Thyroid gland (tissue), 4 donors: Measurements from ENCODE around the gene SLC15A5. TPM values are rescaled to one million over a fixed set of nuclear protein-coding genes. Genes with fewer than 3 reads are reported as not detected.

Source experiments
- DNase-seq, 2 donors: peaks; one replicate each; pipeline ENCODE4 v3.0.0-alpha.2; 2019
- H3K27ac ChIP-seq, 3 donors: fragments of 200-600 bp; sonication (generic); 1 replicate in 2 of 3; 2 replicates in 1 of 3; pipeline ENCODE4 v1.5.1; 2016 to 2019; ENCODE audit warnings: mild to moderate bottlenecking in 1 of 3, moderate library complexity in 1 of 3
- H3K27me3 ChIP-seq: fragments of 200-600 bp; sonication (generic); one replicate; pipeline ENCODE4 v1.5.1; 2019
- H3K36me3 ChIP-seq, 2 donors: fragments of 200-600 bp; sonication (generic); one replicate each; pipeline ENCODE4 v1.5.1; 2016 to 2019
- H3K4me1 ChIP-seq, 2 donors: fragments of 200-600 bp; sonication (generic); one replicate each; pipeline ENCODE4 v1.5.1; 2017 to 2019
- H3K4me3 ChIP-seq, 3 donors: fragments of 200-600 bp; sonication (generic); replicated peaks in 1 of 3; 1 replicate in 2 of 3; 2 replicates in 1 of 3; pipeline ENCODE4 v1.5.1; 2016; ENCODE audit warnings: mild to moderate bottlenecking in 1 of 3
- H3K9me3 ChIP-seq: fragments of 200-600 bp; sonication (generic); one replicate; pipeline ENCODE4 v1.5.1; 2017
- POLR2A ChIP-seq, 2 donors: fragments of 450-650 bp; IDR thresholded peaks; one replicate each; pipeline ENCODE4 v1.6.1; 2017; ENCODE audit warnings: antibody characterized with exemption in 2 of 2, mild to moderate bottlenecking in 2 of 2, moderate library complexity in 1 of 2
- WGBS, 2 donors: methylation state at CpG; one replicate each; pipeline ENCODE4 v1.1.5; 2017; 5-methylcytosine and 5-hydroxymethylcytosine counted together
- intact Hi-C: fragments of 100-400 bp; cut with DNase I; formaldehyde crosslinking; loops from one replicate; pipeline ENCODE4 v1.15.1; 2023
- total RNA-seq, 4 donors: library from RNA; depleted of rRNA; stranded (reverse); fragments of >200 nt; gene quantifications; one replicate each; pipeline ENCODE4 v1.2.3, GENCODE V29; 2016
- TF ChIP-seq, protein P1 (sequence below), 6 experiments: fragments of 200-600 bp in 3 of 6; fragments of 450-650 bp in 3 of 6; sonication (generic) in 3 of 6; IDR thresholded peaks; one replicate each; pipeline ENCODE4 v1.5.1; 2016 to 2019; ENCODE audit warnings: antibody characterized with exemption in 6 of 6, mild to moderate bottlenecking in 2 of 6, inconsistent platforms in 1 of 6, moderate library complexity in 1 of 6

Gene SLC15A5
- total RNA-seq, 4 donors from 2014 or later = not detected

DNA sequence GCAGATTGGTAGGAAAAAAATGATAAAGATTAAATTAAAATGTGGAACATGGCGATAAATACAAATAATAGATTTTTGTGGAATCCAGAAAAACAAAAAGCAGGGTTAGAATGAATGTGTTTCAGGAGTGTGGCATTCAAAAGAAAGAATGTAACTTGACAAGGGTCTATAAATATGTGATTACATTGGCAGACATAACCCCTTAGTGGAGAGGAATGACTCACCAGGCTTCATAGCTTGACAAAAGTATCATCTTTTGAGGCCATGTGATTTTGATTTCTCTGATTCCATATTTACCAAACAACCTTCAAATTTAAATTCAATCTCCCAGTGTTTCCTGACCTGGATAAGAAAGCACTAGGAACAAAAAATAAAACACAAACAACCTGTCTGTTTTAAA lies 45.5 kb upstream of the SLC15A5 start:
- no peaks in the 10 kb centered on the region for H3K27me3 ChIP-seq
- no peaks in the 10 kb centered on the region for H3K4me1 ChIP-seq
- H3K27ac ChIP-seq = no peak overlapping the region
- TF ChIP-seq, protein P1, sequence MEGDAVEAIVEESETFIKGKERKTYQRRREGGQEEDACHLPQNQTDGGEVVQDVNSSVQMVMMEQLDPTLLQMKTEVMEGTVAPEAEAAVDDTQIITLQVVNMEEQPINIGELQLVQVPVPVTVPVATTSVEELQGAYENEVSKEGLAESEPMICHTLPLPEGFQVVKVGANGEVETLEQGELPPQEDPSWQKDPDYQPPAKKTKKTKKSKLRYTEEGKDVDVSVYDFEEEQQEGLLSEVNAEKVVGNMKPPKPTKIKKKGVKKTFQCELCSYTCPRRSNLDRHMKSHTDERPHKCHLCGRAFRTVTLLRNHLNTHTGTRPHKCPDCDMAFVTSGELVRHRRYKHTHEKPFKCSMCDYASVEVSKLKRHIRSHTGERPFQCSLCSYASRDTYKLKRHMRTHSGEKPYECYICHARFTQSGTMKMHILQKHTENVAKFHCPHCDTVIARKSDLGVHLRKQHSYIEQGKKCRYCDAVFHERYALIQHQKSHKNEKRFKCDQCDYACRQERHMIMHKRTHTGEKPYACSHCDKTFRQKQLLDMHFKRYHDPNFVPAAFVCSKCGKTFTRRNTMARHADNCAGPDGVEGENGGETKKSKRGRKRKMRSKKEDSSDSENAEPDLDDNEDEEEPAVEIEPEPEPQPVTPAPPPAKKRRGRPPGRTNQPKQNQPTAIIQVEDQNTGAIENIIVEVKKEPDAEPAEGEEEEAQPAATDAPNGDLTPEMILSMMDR (IDR thresholded peaks at IDR 0.05) = no peak
- TF ChIP-seq POLR2A (IDR thresholded peaks at IDR 0.05) = no peak
- intact Hi-C loops = no loop called here
- DNase-seq = no peak
- H3K9me3 ChIP-seq = no peaks in the 10 kb centered on the region
- WGBS, 2 donors = 92 to 100% methylated on average over 1 of the region's 1 CpG
- no peaks in the 10 kb centered on the region for H3K36me3 ChIP-seq
- no peak overlapping the region for H3K4me3 ChIP-seq

DNA sequence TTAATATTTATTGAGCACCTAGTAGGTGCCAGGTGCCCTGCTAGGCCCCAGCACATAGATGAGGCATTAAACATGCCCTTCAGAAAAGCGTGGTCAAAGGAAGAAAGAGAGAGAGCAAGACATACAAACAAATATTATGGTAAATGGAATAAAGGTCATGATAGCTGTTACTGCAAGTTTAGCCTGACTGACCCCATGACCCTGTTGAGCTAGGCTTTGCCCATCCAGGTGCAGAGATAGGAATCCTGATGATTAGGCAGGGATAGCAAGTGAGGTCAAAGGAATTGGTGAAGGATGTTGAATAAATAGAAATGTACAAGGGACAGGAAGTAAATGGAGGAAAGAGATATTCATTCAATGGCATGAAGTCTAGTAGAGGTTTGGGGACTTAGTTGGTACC lies 33.4 kb upstream of the SLC15A5 start:
- WGBS, 2 donors = 74 to 78% methylated on average over 1 of the region's 1 CpG
- H3K4me1 ChIP-seq = no peaks in the 10 kb centered on the region
- H3K9me3 ChIP-seq = no peaks in the 10 kb centered on the region
- DNase-seq = no peak
- intact Hi-C loops = no loop called here
- H3K27ac ChIP-seq = no peak overlapping the region
- no peak for TF ChIP-seq POLR2A (IDR thresholded peaks at IDR 0.05)
- TF ChIP-seq, protein P1 (IDR thresholded peaks at IDR 0.05) = no peak
- H3K4me3 ChIP-seq = no peak overlapping the region
- no peaks in the 10 kb centered on the region for H3K36me3 ChIP-seq
- H3K27me3 ChIP-seq = no peaks in the 10 kb centered on the region

DNA sequence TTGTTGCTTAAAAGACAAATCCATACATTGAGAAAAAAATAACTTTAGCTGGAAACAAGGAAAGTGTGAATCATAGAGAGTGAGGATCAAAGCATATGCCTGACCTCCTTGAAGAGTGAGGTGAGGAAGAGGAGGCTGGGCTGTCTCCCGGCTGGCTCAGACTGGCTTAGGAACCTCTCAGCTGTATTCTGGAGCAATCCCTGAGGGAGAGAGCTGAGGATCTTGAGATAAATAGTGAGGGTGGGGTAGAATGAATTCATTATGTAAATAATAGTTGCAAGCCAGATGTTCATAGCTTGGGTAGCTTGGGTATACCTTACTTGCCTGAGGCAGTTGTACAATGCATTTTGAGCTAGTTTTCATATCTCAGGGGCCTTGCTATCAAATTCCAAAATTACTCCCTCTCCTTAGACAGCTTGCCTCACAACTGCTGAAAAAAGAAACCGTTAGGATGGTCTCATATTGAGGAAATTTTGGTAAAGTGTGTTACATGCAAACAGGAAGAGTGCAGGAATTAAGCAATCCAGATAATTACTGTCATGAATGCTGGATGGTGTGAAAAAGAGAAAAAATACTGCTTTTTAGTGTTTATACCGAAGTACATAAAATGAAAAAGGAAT lies 30.5 kb upstream of the SLC15A5 start:
- Histone ChIP-seq H3K4me1 (no peaks in the 10 kb centered on the region), H3K36me3 (no peaks in the 10 kb centered on the region), H3K27me3 (no peaks in the 10 kb centered on the region), H3K9me3 (no peaks in the 10 kb centered on the region), H3K4me3 (no peak overlapping the region), H3K27ac (no peak overlapping the region)
- no peak for TF ChIP-seq POLR2A (IDR thresholded peaks at IDR 0.05)
- TF ChIP-seq, protein P1 (IDR thresholded peaks at IDR 0.05) = no peak
- WGBS, 2 donors = 73% methylated on average over 3 of the region's 3 CpGs
- intact Hi-C loops = no loop called here
- DNase-seq = no peak

DNA sequence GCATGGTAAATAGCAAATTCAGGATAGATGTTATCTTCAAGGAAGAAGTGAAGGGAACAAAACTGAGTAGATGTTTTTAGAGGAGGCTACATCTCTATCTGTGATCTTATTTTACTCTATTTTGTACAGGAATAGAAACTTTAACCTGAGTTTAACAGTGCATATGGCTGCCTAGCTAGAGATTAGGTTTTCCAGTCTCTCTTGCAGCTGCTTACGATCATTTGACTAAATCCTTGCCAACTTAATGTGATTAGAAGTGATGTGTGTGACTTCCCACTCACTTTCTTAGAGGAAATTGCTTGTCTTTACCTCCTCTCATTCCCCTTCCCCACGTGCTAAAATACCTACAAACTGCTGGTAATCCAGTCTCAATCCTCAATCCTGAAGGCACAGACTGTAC lies 26.5 kb upstream of the SLC15A5 start:
- Histone ChIP-seq H3K4me3 (no peak overlapping the region), H3K36me3 (no peaks in the 10 kb centered on the region), H3K9me3 (no peaks in the 10 kb centered on the region), H3K27me3 (no peaks in the 10 kb centered on the region), H3K27ac (no peak overlapping the region), H3K4me1 (no peaks in the 10 kb centered on the region)
- no peak for DNase-seq
- intact Hi-C loops = no loop called here
- WGBS, 2 donors = 46 to 48% methylated on average over 2 of the region's 2 CpGs
- TF ChIP-seq, protein P1 (IDR thresholded peaks at IDR 0.05) = no peak
- no peak for TF ChIP-seq POLR2A (IDR thresholded peaks at IDR 0.05)

DNA sequence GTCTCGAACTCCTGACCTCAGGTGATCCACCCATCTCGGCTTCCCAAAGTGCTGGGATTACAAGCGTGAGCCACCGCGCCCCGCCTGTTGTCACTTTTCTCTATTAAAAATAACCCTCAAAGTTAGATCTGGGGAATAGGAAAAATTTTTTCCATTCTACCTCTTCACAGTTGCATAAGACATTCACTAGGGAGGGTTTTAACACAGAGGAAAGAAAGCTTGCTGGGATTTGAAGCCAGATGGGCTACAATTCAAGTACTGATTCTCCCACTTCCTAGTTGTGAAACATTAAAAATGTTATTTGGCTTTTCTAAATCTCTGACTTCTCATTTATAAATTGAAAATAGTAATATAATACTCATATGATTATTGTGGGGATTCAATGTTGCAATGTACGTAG lies 23.3 kb upstream of the SLC15A5 start:
- Histone ChIP-seq H3K9me3 (no peaks in the 10 kb centered on the region), H3K27ac (no peak overlapping the region), H3K4me3 (no peak overlapping the region), H3K36me3 (no peaks in the 10 kb centered on the region), H3K4me1 (no peaks in the 10 kb centered on the region), H3K27me3 (no peaks in the 10 kb centered on the region)
- intact Hi-C loops = no loop called here
- DNase-seq = no peak
- 80 to 86% methylated on average over 7 of the region's 7 CpGs for WGBS, 2 donors
- no peak for TF ChIP-seq POLR2A (IDR thresholded peaks at IDR 0.05)
- TF ChIP-seq, protein P1 (IDR thresholded peaks at IDR 0.05) = no peak
